ENCODE results near the gene AUNIP.
"Not testable (repeated sequence)": the region's sequence is repeated elsewhere in the genome, so short reads cannot be mapped to it uniquely, and the experiment has no call there.

Gene AUNIP

DNA sequence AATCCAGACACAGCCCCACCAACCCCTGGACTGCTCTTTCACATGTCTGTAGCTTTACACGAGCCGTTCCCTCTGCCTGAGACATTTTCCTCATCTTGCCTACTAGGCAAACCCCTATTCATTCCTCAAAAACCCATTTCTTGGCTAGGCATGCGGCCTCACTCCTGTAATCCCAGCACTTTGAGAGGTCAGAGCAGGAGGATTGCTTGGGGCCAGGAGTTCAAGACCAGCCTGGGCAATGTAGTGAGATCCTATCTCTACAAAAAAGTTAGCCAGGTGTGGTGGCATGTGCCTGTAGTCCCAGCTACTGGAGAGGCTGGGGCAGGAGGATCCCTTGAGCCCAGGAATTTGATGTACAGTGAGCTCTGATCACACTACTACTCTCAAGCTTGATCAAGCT, 5.2 kb upstream of the AUNIP start:
- no peak for DNase-seq (ENCODE audit: low read depth)

DNA sequence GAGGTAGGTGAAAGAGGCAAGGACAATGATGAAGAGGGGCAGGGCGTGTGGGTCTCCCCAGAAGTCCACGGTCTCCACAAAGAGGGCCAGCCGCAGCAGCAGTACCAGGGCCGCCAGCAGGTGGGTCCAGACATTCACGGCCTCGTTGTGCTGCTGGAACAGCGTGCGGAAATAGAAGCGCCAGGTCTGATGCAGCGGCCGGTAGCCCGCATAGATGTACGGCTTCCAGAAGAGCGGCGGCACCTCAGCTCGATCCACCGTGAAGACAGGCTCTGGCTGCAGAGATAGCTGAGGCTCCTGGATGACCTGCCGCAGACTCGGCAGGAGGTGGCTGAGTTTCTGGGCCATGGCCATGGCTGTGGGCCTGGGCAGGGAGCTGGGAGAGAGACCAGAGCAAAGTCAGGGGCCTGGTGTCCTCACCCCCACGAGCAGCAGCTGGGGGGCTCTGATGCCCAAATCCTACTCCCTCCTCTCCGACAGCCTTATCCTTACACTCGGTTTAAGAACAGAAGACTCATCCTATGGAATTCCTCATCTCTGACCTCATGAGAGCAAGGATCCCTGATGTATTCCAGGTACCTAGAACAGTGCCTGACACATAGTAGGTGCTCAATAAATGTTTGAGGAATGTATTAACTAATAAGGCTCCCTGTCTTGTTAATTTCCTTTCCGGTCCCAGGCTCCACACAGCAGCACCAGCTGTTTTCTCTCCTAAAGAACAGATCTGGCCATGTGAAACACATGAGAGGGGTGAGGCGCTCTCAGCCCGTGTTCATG, 4.4 kb upstream of the AUNIP start:
- DNase-seq (ENCODE audit: low read depth), result no peak

DNA sequence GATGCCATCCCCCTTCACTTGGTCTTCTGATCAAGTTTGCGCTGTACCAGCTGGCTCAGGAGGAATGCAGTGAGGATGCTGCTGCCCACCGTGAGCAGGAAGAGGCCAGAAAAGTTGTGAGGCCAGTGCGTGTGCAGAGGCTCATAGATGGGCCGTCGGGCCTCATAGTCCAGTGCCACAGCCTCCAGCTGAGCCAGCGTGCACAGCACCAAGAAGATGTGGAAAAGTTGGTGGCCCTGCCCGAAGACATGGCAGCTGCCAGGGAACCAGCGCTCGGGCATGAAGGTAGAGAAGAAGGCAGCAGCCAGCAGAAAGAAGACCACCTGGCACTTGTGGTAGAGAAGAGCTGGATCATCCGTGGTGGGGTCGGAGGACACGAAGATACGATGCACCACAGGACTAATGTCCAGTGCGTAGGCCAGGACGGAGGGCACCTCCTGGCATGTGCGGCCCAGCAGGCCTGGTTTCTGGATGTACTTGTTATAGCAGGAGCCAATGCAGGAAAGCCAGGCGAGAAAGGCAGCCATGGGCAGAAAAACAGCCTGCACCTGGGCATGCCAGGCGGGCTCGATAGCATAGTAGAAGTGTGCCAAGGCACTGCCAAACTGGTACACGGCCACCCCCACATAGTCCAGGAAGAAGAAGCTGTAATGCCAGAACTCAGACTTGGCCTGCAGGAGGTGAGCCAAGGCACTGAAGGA, 3.7 kb upstream of the AUNIP start:
- no peak for DNase-seq (ENCODE audit: low read depth)

GRCh38 chr1:25861316-25862286, 2.3 kb upstream of the AUNIP start:
- no peak for DNase-seq (ENCODE audit: low read depth)

DNA sequence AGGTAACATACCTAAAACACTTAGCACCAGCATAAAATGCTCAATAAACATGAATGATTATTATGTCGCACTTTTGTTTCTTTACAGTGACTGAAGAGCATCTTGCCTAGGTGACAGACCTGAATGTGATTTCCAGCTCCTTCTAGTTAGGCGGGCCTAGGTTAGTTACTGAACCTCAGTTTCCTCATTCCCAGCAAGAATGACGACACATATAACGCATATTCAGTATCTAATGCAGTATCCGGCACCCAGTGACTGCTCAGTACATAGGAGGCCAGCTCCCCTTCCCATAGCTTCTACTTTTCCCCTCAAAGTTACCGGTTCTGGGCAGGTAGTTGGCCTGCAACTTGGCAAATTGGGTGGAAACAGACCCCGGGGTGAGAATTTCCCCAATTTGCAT, 763 bp downstream of the AUNIP start:
- no peak for DNase-seq (ENCODE audit: low read depth)

DNA sequence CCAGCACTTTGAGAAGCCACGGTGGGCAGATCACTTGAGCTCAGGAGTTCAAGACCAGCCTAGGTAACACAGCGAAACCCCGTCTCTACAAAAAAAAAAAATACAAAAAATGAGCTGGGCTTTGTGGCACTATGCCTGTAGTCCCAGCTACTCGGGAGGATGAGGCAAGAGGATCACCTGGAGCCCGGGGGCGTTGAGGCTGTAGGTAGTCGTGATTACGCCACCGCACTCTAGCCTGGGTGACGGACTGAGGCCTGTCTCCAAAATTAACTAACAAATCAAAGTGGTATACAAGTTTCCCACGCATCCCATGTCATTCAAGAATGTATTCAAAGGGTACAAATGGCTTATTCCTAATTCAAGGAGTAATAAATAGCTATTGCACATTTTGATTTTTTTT, 2.4 kb downstream of the AUNIP start:
- DNase-seq (ENCODE audit: low read depth), result no peak

GRCh38 chr1:25854554-25854953, 4.7 kb downstream of the AUNIP start:
- no peak for DNase-seq (ENCODE audit: low read depth)

GRCh38 chr1:25848531-25848930, 10.7 kb downstream of the AUNIP start:
- no peak for DNase-seq (ENCODE audit: low read depth)

GRCh38 chr1:25847929-25848328, 11.3 kb downstream of the AUNIP start:
- DNase-seq (ENCODE audit: low read depth), result no peak

- DNase-seq (ENCODE audit: low read depth), result no peak
Measured at GRCh38 chr1:25845664-25846063, 13.6 kb downstream of the AUNIP start.

GRCh38 chr1:25844536-25845337, 14.5 kb downstream of the AUNIP start:
- DNase-seq (ENCODE audit: low read depth), result no peak

GRCh38 chr1:25843483-25843882, 15.8 kb downstream of the AUNIP start:
- DNase-seq (ENCODE audit: low read depth), result no peak

- not testable (repeated sequence) for DNase-seq (ENCODE audit: low read depth)
Measured at GRCh38 chr1:25839808-25840207, 19.4 kb downstream of the AUNIP start.

DNA sequence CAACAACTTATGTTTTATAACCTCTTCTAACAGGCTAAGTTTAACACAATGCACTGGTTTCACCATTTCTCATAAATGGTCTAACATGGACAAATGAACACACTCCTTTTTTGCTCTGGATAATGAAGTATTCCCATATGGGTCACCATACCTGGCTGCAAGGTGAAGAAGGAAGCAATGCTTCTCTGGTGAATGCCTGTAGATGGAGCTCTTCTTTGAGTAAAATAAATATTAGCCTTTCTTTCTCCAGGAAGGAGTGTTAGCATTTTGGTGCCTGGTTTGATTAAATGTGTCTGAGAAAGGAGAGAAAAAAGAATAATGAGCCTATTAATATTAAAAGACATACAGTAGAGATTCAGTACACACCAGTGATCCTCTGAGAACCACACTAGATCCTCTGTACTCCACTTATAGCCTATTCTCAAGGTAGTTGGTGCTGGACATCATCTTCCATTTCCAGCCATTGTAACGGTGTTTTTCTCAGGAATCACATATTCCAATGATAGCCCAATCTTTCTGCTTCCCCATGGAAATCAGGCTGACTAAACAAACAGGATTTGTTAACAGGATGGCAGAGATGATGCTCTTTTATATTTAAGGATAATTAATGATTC, 21.9 kb downstream of the AUNIP start:
- no peak for DNase-seq (ENCODE audit: low read depth)

- DNase-seq (ENCODE audit: low read depth), result no peak
Measured at GRCh38 chr1:25836695-25837094, 22.6 kb downstream of the AUNIP start.

DNA sequence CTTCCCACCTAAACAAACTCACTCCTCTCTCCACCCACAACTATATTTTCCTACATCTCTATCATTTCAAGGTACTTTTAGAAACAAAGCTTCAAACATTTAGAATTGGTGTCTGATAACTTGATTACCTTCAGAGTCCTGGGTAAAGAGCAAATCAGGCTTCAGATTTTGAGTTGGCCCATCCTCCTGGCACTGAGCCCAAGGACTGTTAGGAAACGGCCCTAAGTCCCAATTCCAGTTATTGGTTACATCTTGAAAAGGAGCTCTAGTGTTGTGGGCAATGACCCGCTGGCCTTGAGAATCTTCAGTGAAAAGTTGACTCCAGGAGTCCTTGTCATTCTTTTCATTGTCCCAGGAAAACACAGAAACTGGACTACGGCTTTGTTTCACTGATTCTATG, 24.4 kb downstream of the AUNIP start:
- DNase-seq (ENCODE audit: low read depth), result no peak

GRCh38 chr1:25833158-25833557, 26.1 kb downstream of the AUNIP start:
- no peak for DNase-seq (ENCODE audit: low read depth)

GRCh38 chr1:25832336-25833037, 26.8 kb downstream of the AUNIP start:
- DNase-seq (ENCODE audit: low read depth), result no peak

DNA sequence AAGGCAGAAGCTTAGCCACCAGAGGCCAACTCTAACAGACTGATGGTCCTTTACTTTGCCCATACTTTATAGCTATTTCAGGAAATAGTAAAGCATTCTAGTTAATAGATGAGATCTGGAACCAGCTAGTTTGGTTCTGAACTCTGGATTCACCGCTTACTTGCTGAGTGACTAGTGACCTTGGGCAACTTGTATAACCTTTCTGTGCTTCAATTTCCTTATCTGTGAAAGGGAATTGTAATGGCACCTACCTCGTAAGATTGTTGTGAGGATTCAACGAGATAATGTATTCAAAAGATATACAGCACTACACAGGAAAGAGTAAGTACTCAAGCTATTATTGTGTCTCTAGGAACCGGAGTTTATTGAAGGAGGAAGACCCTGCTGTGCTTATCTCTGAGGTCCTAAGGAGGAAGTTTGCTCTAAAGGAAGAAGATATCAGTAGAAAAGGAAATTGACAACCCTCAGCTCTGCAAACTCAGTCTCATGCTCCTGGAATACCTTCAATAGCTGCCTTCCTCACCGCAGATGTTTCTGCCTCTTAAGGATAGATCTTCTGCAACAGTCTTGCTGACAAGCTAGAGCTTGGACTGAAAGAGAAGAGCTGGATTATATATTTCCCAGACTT, 27.6 kb downstream of the AUNIP start:
- no peak for DNase-seq (ENCODE audit: low read depth)

- DNase-seq (ENCODE audit: low read depth), result no peak
Measured at GRCh38 chr1:25829046-25829445, 30.2 kb downstream of the AUNIP start.
